ENCODE measurements around the gene MYMX. TPM values are rescaled to one million over a fixed set of nuclear protein-coding genes. Genes with fewer than 3 reads are reported as not detected.
"Not testable (repeated sequence)": the region's sequence is repeated elsewhere in the genome, so short reads cannot be mapped to it uniquely, and the experiment has no call there.

The MYMX gene
- polyA plus RNA-seq, 1 donor from 2014 or later, result not detected

- no peaks in the 10 kb centered on the region for H3K79me2 ChIP-seq (replicated peaks; ENCODE audit: insufficient read depth, low read length)
- TF ChIP-seq EZH2 (IDR thresholded peaks at IDR 0.05; ENCODE audit: borderline replicate concordance, insufficient read depth, low read length, poor library complexity, severe bottlenecking) (no peak), RAD21 (conservative IDR thresholded peaks at IDR 0.05) (no peak), SMC3 (conservative IDR thresholded peaks at IDR 0.05; ENCODE audit: poor library complexity) (no peak), POLR2AphosphoS5 (IDR thresholded peaks at IDR 0.05) (no peak), MXI1 (conservative IDR thresholded peaks at IDR 0.05; ENCODE audit: poor library complexity, severe bottlenecking) (no peak), CTCF (IDR thresholded peaks at IDR 0.05; ENCODE audit: poor library complexity, severe bottlenecking) (no peak), TAF1 (IDR thresholded peaks at IDR 0.05; ENCODE audit: low read depth) (no peak), EP300 (conservative IDR thresholded peaks at IDR 0.05; ENCODE audit: poor library complexity, severe bottlenecking) (no peak)
- TF ChIP-seq, protein P1, sequence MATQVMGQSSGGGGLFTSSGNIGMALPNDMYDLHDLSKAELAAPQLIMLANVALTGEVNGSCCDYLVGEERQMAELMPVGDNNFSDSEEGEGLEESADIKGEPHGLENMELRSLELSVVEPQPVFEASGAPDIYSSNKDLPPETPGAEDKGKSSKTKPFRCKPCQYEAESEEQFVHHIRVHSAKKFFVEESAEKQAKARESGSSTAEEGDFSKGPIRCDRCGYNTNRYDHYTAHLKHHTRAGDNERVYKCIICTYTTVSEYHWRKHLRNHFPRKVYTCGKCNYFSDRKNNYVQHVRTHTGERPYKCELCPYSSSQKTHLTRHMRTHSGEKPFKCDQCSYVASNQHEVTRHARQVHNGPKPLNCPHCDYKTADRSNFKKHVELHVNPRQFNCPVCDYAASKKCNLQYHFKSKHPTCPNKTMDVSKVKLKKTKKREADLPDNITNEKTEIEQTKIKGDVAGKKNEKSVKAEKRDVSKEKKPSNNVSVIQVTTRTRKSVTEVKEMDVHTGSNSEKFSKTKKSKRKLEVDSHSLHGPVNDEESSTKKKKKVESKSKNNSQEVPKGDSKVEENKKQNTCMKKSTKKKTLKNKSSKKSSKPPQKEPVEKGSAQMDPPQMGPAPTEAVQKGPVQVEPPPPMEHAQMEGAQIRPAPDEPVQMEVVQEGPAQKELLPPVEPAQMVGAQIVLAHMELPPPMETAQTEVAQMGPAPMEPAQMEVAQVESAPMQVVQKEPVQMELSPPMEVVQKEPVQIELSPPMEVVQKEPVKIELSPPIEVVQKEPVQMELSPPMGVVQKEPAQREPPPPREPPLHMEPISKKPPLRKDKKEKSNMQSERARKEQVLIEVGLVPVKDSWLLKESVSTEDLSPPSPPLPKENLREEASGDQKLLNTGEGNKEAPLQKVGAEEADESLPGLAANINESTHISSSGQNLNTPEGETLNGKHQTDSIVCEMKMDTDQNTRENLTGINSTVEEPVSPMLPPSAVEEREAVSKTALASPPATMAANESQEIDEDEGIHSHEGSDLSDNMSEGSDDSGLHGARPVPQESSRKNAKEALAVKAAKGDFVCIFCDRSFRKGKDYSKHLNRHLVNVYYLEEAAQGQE (IDR thresholded peaks at IDR 0.05; ENCODE audit: borderline replicate concordance), result no peak
Measured at GRCh38 chr6:44180406-44180805, 36.3 kb upstream of the MYMX start.

DNA sequence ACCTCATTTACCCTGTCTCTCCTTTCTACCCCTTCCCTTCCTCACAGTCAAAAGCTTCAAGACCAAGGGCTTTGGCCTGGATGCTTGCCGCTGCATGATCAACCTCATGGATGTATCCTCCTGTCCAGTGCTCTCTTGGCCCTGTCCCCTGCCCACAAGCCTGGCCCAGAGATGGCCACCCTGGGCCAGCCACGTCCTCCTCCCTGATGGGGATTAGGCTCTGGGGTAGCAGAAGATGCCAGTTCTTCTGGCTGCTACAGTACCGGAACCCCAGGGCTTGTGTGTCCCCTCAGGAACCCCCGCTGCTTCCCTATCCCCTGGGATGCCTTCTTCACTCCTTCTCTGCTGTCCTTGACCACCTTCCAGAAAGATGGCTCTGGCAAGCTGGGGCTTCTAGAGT is 35.8 kb upstream of the MYMX start:
- TF ChIP-seq RAD21 (conservative IDR thresholded peaks at IDR 0.05), result no peak
- no peak for TF ChIP-seq EP300 (conservative IDR thresholded peaks at IDR 0.05; ENCODE audit: poor library complexity, severe bottlenecking)
- no peak for TF ChIP-seq TAF1 (IDR thresholded peaks at IDR 0.05; ENCODE audit: low read depth)
- TF ChIP-seq, protein P1 (IDR thresholded peaks at IDR 0.05; ENCODE audit: borderline replicate concordance), result no peak
- TF ChIP-seq MXI1 (conservative IDR thresholded peaks at IDR 0.05; ENCODE audit: poor library complexity, severe bottlenecking), result no peak
- TF ChIP-seq CTCF (IDR thresholded peaks at IDR 0.05; ENCODE audit: poor library complexity, severe bottlenecking), result no peak
- Histone ChIP-seq H4K20me1 (ENCODE audit: insufficient read depth) (no peaks in the 10 kb centered on the region), H3F3A (ENCODE audit: insufficient read depth, low read length, poor library complexity, severe bottlenecking) (no peaks in the 10 kb centered on the region), H3K9me3 (ENCODE audit: low read length) (no peaks in the 10 kb centered on the region), H3K27ac (ENCODE audit: low read length) (no peak overlapping the region), H3K9ac (ENCODE audit: low read length) (no peak overlapping the region), H3K4me2 (ENCODE audit: low read length) (no peak overlapping the region), H3K36me3 (ENCODE audit: insufficient read depth, low read length) (no peaks in the 10 kb centered on the region), H3K79me2 (replicated peaks; ENCODE audit: insufficient read depth, low read length) (no peaks in the 10 kb centered on the region), H2AFZ (ENCODE audit: low read depth, low read length) (no peak overlapping the region), H3K27me3 (ENCODE audit: insufficient read depth, low read depth, low read length) (no peaks in the 10 kb centered on the region), H3K4me3 (ENCODE audit: low read length) (no peak overlapping the region), H3K9me2 (ENCODE audit: insufficient read depth, low read length) (no peaks in the 10 kb centered on the region)

More at GRCh38 chr6:44180406-44180805, 36.3 kb upstream of the MYMX start:
- H3K9me2 ChIP-seq (ENCODE audit: insufficient read depth, low read length), result no peaks in the 10 kb centered on the region
- no peak overlapping the region for H2AFZ ChIP-seq (ENCODE audit: low read depth, low read length)
- no peaks in the 10 kb centered on the region for H3F3A ChIP-seq (ENCODE audit: insufficient read depth, low read length, poor library complexity, severe bottlenecking)
- H3K4me2 ChIP-seq (ENCODE audit: low read length), result no peak overlapping the region
- no peaks in the 10 kb centered on the region for H3K27me3 ChIP-seq (ENCODE audit: insufficient read depth, low read depth, low read length)
- H3K9ac ChIP-seq (ENCODE audit: low read length), result no peak overlapping the region
- H4K20me1 ChIP-seq (ENCODE audit: insufficient read depth), result no peaks in the 10 kb centered on the region
- H3K36me3 ChIP-seq (ENCODE audit: insufficient read depth, low read length), result no peaks in the 10 kb centered on the region
- H3K9me3 ChIP-seq (ENCODE audit: low read length), result no peaks in the 10 kb centered on the region
- no peak overlapping the region for H3K4me3 ChIP-seq (ENCODE audit: low read length)
- H3K27ac ChIP-seq (ENCODE audit: low read length), result no peak overlapping the region

DNA sequence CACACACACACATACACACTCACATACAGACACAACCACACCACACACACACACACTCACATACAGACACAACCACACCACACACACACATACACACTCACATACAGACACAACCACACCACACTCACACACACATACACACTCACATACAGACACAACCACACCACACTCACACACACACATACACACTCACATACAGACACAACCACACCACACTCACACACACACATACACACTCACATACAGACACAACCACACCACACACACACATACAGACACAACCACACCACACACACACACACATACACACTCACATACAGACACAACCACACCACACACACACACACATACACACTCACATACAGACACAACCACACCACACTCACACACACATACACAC is 34.9 kb upstream of the MYMX start:
- not testable (repeated sequence) for H2AFZ ChIP-seq (ENCODE audit: low read depth, low read length); H3K4me3 ChIP-seq (ENCODE audit: low read length); H3K9ac ChIP-seq (ENCODE audit: low read length); H3K9me3 ChIP-seq (ENCODE audit: low read length); H3K27ac ChIP-seq (ENCODE audit: low read length); H3K79me2 ChIP-seq (replicated peaks; ENCODE audit: insufficient read depth, low read length); H3K27me3 ChIP-seq (ENCODE audit: insufficient read depth, low read depth, low read length); H3K4me2 ChIP-seq (ENCODE audit: low read length); H4K20me1 ChIP-seq (ENCODE audit: insufficient read depth); H3F3A ChIP-seq (ENCODE audit: insufficient read depth, low read length, poor library complexity, severe bottlenecking); H3K36me3 ChIP-seq (ENCODE audit: insufficient read depth, low read length); H3K9me2 ChIP-seq (ENCODE audit: insufficient read depth, low read length)

Data from neural cell (in vitro differentiated cells).